Prostate gland (tissue), 2 donors: Measurements from ENCODE around the gene NDRG2.

Experiments
- POLR2A ChIP-seq: fragments of 450-650 bp; IDR thresholded peaks from one replicate; pipeline ENCODE4 v1.6.1; 2016; ENCODE audit warnings: antibody characterized with exemption, mild to moderate bottlenecking
- POLR2AphosphoS5 ChIP-seq: sonication (generic); formaldehyde crosslinking; IDR thresholded peaks from one replicate; pipeline ENCODE4 v1.6.1; 2017; ENCODE audit warnings: antibody characterized with exemption
- TF ChIP-seq, protein P1 (sequence below), 4 experiments: fragments of 200-600 bp in 2 of 4; fragments of 450-650 bp in 2 of 4; sonication (generic) in 2 of 4; IDR thresholded peaks; 1 replicate in 3 of 4; 2 replicates in 1 of 4; pipeline ENCODE4 v1.5.1; 2016 to 2019; ENCODE audit warnings: antibody characterized with exemption in 4 of 4, mild to moderate bottlenecking in 2 of 4, moderate library complexity in 2 of 4

- TF ChIP-seq, protein P1, sequence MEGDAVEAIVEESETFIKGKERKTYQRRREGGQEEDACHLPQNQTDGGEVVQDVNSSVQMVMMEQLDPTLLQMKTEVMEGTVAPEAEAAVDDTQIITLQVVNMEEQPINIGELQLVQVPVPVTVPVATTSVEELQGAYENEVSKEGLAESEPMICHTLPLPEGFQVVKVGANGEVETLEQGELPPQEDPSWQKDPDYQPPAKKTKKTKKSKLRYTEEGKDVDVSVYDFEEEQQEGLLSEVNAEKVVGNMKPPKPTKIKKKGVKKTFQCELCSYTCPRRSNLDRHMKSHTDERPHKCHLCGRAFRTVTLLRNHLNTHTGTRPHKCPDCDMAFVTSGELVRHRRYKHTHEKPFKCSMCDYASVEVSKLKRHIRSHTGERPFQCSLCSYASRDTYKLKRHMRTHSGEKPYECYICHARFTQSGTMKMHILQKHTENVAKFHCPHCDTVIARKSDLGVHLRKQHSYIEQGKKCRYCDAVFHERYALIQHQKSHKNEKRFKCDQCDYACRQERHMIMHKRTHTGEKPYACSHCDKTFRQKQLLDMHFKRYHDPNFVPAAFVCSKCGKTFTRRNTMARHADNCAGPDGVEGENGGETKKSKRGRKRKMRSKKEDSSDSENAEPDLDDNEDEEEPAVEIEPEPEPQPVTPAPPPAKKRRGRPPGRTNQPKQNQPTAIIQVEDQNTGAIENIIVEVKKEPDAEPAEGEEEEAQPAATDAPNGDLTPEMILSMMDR (IDR thresholded peaks at IDR 0.05) = no peak
- TF ChIP-seq POLR2A (no peak), POLR2AphosphoS5 (peak; percentile 81)
Measured at GRCh38 chr14:21041676-21042433, 17.0 kb upstream of the NDRG2 start, which contains the start of gene RNASE7.
